ENCODE data around the gene TBCK. TPM values are rescaled to one million over a fixed set of nuclear protein-coding genes. Genes with fewer than 3 reads are reported as not detected.

TBCK gene
- polyA plus RNA-seq, 1 donor (not counting 4 experiments of a cell fraction or from before 2014, with no cell fraction given), result 19.3 TPM

GRCh38 chr4:106263594-106264330 lies 52.2 kb downstream of the TBCK start:
- no peaks in the 10 kb centered on the region for H3K9me3 ChIP-seq (ENCODE audit: control insufficient read depth, low read depth, low read length)
- H3K27ac ChIP-seq (ENCODE audit: control insufficient read depth, insufficient read depth, low read length), result no peak overlapping the region
- dilution Hi-C loops (cut with MboI; ENCODE audit: extremely low pct_ligation_motif_present, low sequenced_read_pairs), result no loop called here
- no peak overlapping the region for H2AFZ ChIP-seq (ENCODE audit: control insufficient read depth, low read length)
- H3K27me3 ChIP-seq (ENCODE audit: control insufficient read depth, extremely low read depth, insufficient read depth, low read length), result no peaks in the 10 kb centered on the region
- no peak overlapping the region for H3K9ac ChIP-seq (ENCODE audit: control insufficient read depth, extremely low read depth, insufficient read depth, low read length)
- no peak for DNase-seq (ENCODE audit: low read depth, low spot score)
- peak overlapping the region; percentile 25 for H3K4me2 ChIP-seq (ENCODE audit: control insufficient read depth, extremely low read depth, insufficient read depth, low read depth, low read length)
- H3K4me1 ChIP-seq (ENCODE audit: control insufficient read depth, extremely low read depth, insufficient read depth, low read length), result peaks cover 5% of the 10 kb centered on the region
- H3K4me3 ChIP-seq (ENCODE audit: control insufficient read depth in 2 of 3, extremely low read depth in 1 of 3, insufficient read depth in 2 of 3, low read depth in 1 of 3, low read length in 3 of 3), result no peak overlapping the region
- TF ChIP-seq CTCF (optimal IDR thresholded peaks at IDR 0.05 in 1 of 3, IDR thresholded peaks at IDR 0.05 in 1 of 3, conservative IDR thresholded peaks at IDR 0.05 in 1 of 3; ENCODE audit: extremely low read depth in 1 of 3, insufficient read depth in 2 of 3, low read length in 3 of 3) (no peak), EZH2 (IDR thresholded peaks at IDR 0.05; ENCODE audit: low read length) (no peak)
- no peaks in the 10 kb centered on the region for H3K79me2 ChIP-seq (ENCODE audit: control insufficient read depth, insufficient read depth, low read length)
- H3K36me3 ChIP-seq (ENCODE audit: control insufficient read depth in 2 of 2, extremely low read depth in 1 of 2, insufficient read depth in 2 of 2, low read length in 2 of 2), result no peaks in the 10 kb centered on the region
- no peaks in the 10 kb centered on the region for H3K9me1 ChIP-seq (ENCODE audit: control insufficient read depth, extremely low read depth, insufficient read depth, low read length)
- no peak for FAIRE-seq
- no peaks in the 10 kb centered on the region for H4K20me1 ChIP-seq (ENCODE audit: control insufficient read depth, extremely low read depth, insufficient read depth, low read length)

- H4K20me1 ChIP-seq (ENCODE audit: control insufficient read depth, extremely low read depth, insufficient read depth, low read length), result no peaks in the 10 kb centered on the region
- dilution Hi-C loops (cut with MboI; ENCODE audit: extremely low pct_ligation_motif_present, low sequenced_read_pairs), result no loop called here
- FAIRE-seq (no peak), DNase-seq (ENCODE audit: low read depth, low spot score) (no peak)
- peaks cover 5% of the 10 kb centered on the region for H3K4me1 ChIP-seq (ENCODE audit: control insufficient read depth, extremely low read depth, insufficient read depth, low read length)
- H3K9me3 ChIP-seq (ENCODE audit: control insufficient read depth, low read depth, low read length), result no peaks in the 10 kb centered on the region
- H3K27ac ChIP-seq (ENCODE audit: control insufficient read depth, insufficient read depth, low read length), result no peak overlapping the region
- no peak overlapping the region for H2AFZ ChIP-seq (ENCODE audit: control insufficient read depth, low read length)
- no peaks in the 10 kb centered on the region for H3K9me1 ChIP-seq (ENCODE audit: control insufficient read depth, extremely low read depth, insufficient read depth, low read length)
- no peak overlapping the region for H3K4me2 ChIP-seq (ENCODE audit: control insufficient read depth, extremely low read depth, insufficient read depth, low read depth, low read length)
- H3K4me3 ChIP-seq (ENCODE audit: control insufficient read depth in 2 of 3, extremely low read depth in 1 of 3, insufficient read depth in 2 of 3, low read depth in 1 of 3, low read length in 3 of 3), result no peak overlapping the region
- no peaks in the 10 kb centered on the region for H3K79me2 ChIP-seq (ENCODE audit: control insufficient read depth, insufficient read depth, low read length)
- TF ChIP-seq CTCF (optimal IDR thresholded peaks at IDR 0.05 in 1 of 3, IDR thresholded peaks at IDR 0.05 in 1 of 3, conservative IDR thresholded peaks at IDR 0.05 in 1 of 3; ENCODE audit: extremely low read depth in 1 of 3, insufficient read depth in 2 of 3, low read length in 3 of 3) (no peak), EZH2 (IDR thresholded peaks at IDR 0.05; ENCODE audit: low read length) (no peak)
- H3K36me3 ChIP-seq (ENCODE audit: control insufficient read depth in 2 of 2, extremely low read depth in 1 of 2, insufficient read depth in 2 of 2, low read length in 2 of 2), result no peaks in the 10 kb centered on the region
- H3K27me3 ChIP-seq (ENCODE audit: control insufficient read depth, extremely low read depth, insufficient read depth, low read length), result no peaks in the 10 kb centered on the region
- no peak overlapping the region for H3K9ac ChIP-seq (ENCODE audit: control insufficient read depth, extremely low read depth, insufficient read depth, low read length)
These were observed 54.0 kb downstream of the TBCK start for GRCh38 chr4:106261980-106262379.
